Hepatocyte (in vitro differentiated cells): ENCODE data around the gene GGA2. TPM values are rescaled to one million over a fixed set of nuclear protein-coding genes. Genes with fewer than 3 reads are reported as not detected.

Experiments used
- DNase-seq: peaks from one replicate; pipeline ENCODE4 v3.0.0-alpha.2; 2016; ENCODE audit warnings: low spot score
- H2AFZ ChIP-seq: fragments of 200-600 bp; sonication (generic); 2 replicates; pipeline ENCODE4 v1.6.0; 2016; ENCODE audit warnings: antibody characterized with exemption, mild to moderate bottlenecking
- H3K27ac ChIP-seq: fragments of 200-600 bp; sonication (generic); 2 replicates; pipeline ENCODE4 v1.5.1; 2016; ENCODE audit warnings: mild to moderate bottlenecking
- H3K27me3 ChIP-seq: fragments of 200-600 bp; sonication (generic); 2 replicates; pipeline ENCODE4 v1.6.1; 2016
- H3K36me3 ChIP-seq: fragments of 200-600 bp; sonication (generic); replicated peaks from 2 replicates; pipeline ENCODE4 v1.5.1; 2016; ENCODE audit warnings: low read depth; ENCODE audit not compliant: insufficient read depth
- H3K4me1 ChIP-seq: fragments of 200-600 bp; sonication (generic); 2 replicates; pipeline ENCODE4 v1.5.1; 2016; ENCODE audit warnings: mild to moderate bottlenecking, moderate library complexity; ENCODE audit not compliant: insufficient read depth
- H3K4me2 ChIP-seq: fragments of 200-600 bp; sonication (generic); 2 replicates; pipeline ENCODE4 v1.6.0; 2016
- H3K4me3 ChIP-seq: fragments of 200-600 bp; sonication (generic); 2 replicates; pipeline ENCODE4 v1.5.1; 2016; ENCODE audit warnings: mild to moderate bottlenecking
- H3K79me2 ChIP-seq: fragments of 200-600 bp; sonication (generic); 2 replicates; pipeline ENCODE4 v1.6.0; 2017; ENCODE audit warnings: mild to moderate bottlenecking
- H3K9me2 ChIP-seq: fragments of 200-600 bp; sonication (generic); replicated peaks from 2 replicates; pipeline ENCODE4 v1.6.0; 2017; ENCODE audit warnings: mild to moderate bottlenecking; ENCODE audit not compliant: insufficient read depth
- H3K9me3 ChIP-seq: fragments of 200-600 bp; sonication (generic); 2 replicates; pipeline ENCODE4 v1.5.1; 2016; ENCODE audit warnings: low read depth, mild to moderate bottlenecking
- H4K20me1 ChIP-seq: fragments of 200-600 bp; sonication (generic); 2 replicates; pipeline ENCODE4 v1.6.0; 2016; ENCODE audit warnings: mild to moderate bottlenecking; ENCODE audit not compliant: insufficient read depth, poor library complexity, severe bottlenecking
- CTCF ChIP-seq: fragments of 200-600 bp; sonication (generic); IDR thresholded peaks from 2 replicates; pipeline ENCODE4 v1.5.1; 2016; ENCODE audit warnings: antibody characterized with exemption, mild to moderate bottlenecking; ENCODE audit not compliant: poor library complexity
- EZH2 ChIP-seq: fragments of 200-600 bp; sonication (generic); IDR thresholded peaks from 2 replicates; pipeline ENCODE4 v1.6.1; 2016; ENCODE audit warnings: antibody characterized with exemption, mild to moderate bottlenecking, borderline replicate concordance
- EZH2phosphoT487 ChIP-seq: fragments of 200-600 bp; sonication (generic); IDR thresholded peaks from one replicate; pipeline ENCODE4 v1.6.1; 2018; ENCODE audit warnings: antibody characterized with exemption, mild to moderate bottlenecking, low read depth, moderate library complexity; ENCODE audit not compliant: unreplicated experiment, severe bottlenecking
- WGBS: methylation state at CpG from one replicate; pipeline ENCODE4 v1.1.6; 2016; ENCODE audit warnings: low lambda C conversion rate; ENCODE audit errors: missing lambda C conversion rate; 5-methylcytosine and 5-hydroxymethylcytosine counted together
- polyA plus RNA-seq: library from polyadenylated mRNA; unstranded; fragments of >200 nt; fragmentation: Nextera tagmentation; extraction: Ambion mirVana; gene quantifications from 2 replicates; pipeline ENCODE4 v1.2.1, GENCODE V29; 2016
- total RNA-seq: library from RNA; depleted of rRNA; stranded (reverse); fragments of >200 nt; gene quantifications from 2 replicates; pipeline ENCODE4 v1.2.3, GENCODE V29; 2014

Gene GGA2
- total and polyA plus RNA-seq, 2 experiments from 2014 or later, result 42.4 to 73.1 TPM

- 1% methylated on average over 5 of the region's 5 CpGs for WGBS
- no peaks in the 10 kb centered on the region for H3K36me3 ChIP-seq
- peak overlapping the region; percentile 41 for H3K27ac ChIP-seq
- H3K27me3 ChIP-seq, result no peaks in the 10 kb centered on the region
- no peaks in the 10 kb centered on the region for H3K9me2 ChIP-seq
- H3K4me3 ChIP-seq, result peak overlapping the region; percentile 85
- H2AFZ ChIP-seq, result no peak overlapping the region
- DNase-seq, result no peak
- peaks cover 54% of the 10 kb centered on the region for H3K79me2 ChIP-seq
- peaks cover 4% of the 10 kb centered on the region for H3K4me1 ChIP-seq
- no peaks in the 10 kb centered on the region for H3K9me3 ChIP-seq
- H4K20me1 ChIP-seq, result peaks cover 49% of the 10 kb centered on the region
- TF ChIP-seq EZH2phosphoT487 (no peak), CTCF (no peak), EZH2 (no peak)
- H3K4me2 ChIP-seq, result peak overlapping the region; percentile 100
Measured at GRCh38 chr16:23509441-23509754, 896 bp downstream of the GGA2 start.

GRCh38 chr16:23508589-23509440, 1.5 kb downstream of the GGA2 start:
- 16% methylated on average over 28 of the region's 28 CpGs for WGBS
- peak overlapping the region; percentile 85 for H3K4me3 ChIP-seq
- H3K4me2 ChIP-seq, result peak overlapping the region; percentile 100
- peaks cover 60% of the 10 kb centered on the region for H3K79me2 ChIP-seq
- no peaks in the 10 kb centered on the region for H3K9me3 ChIP-seq
- DNase-seq, result peak; percentile 16
- H2AFZ ChIP-seq, result no peak overlapping the region
- peaks cover 4% of the 10 kb centered on the region for H3K4me1 ChIP-seq
- H3K9me2 ChIP-seq, result no peaks in the 10 kb centered on the region
- H3K27ac ChIP-seq, result peak overlapping the region; percentile 41
- TF ChIP-seq EZH2, result no peak
- no peak for TF ChIP-seq EZH2phosphoT487
- TF ChIP-seq CTCF, result no peak
- H3K36me3 ChIP-seq, result no peaks in the 10 kb centered on the region
- no peaks in the 10 kb centered on the region for H3K27me3 ChIP-seq
- H4K20me1 ChIP-seq, result peaks cover 52% of the 10 kb centered on the region

- Histone ChIP-seq H3K4me2 (no peak overlapping the region), H3K4me1 (peaks cover 4% of the 10 kb centered on the region), H3K27ac (no peak overlapping the region), H3K4me3 (no peak overlapping the region), H3K79me2 (peaks cover 82% of the 10 kb centered on the region), H3K9me3 (no peaks in the 10 kb centered on the region), H2AFZ (no peak overlapping the region), H3K9me2 (no peaks in the 10 kb centered on the region), H3K27me3 (no peaks in the 10 kb centered on the region), H3K36me3 (no peaks in the 10 kb centered on the region), H4K20me1 (peaks cover 64% of the 10 kb centered on the region)
- no peak for TF ChIP-seq CTCF
- no peak for TF ChIP-seq EZH2phosphoT487
- TF ChIP-seq EZH2, result no peak
- 97% methylated on average over 8 of the region's 8 CpGs for whole genome bisulfite sequencing
- DNase-seq, result no peak
Measured at GRCh38 chr16:23506606-23506994, 3.7 kb downstream of the GGA2 start.
